ENCODE measurements around the gene FOXD4.
"Not testable (repeated sequence)": the region's sequence is repeated elsewhere in the genome, so short reads cannot be mapped to it uniquely, and the experiment has no call there.

DNA sequence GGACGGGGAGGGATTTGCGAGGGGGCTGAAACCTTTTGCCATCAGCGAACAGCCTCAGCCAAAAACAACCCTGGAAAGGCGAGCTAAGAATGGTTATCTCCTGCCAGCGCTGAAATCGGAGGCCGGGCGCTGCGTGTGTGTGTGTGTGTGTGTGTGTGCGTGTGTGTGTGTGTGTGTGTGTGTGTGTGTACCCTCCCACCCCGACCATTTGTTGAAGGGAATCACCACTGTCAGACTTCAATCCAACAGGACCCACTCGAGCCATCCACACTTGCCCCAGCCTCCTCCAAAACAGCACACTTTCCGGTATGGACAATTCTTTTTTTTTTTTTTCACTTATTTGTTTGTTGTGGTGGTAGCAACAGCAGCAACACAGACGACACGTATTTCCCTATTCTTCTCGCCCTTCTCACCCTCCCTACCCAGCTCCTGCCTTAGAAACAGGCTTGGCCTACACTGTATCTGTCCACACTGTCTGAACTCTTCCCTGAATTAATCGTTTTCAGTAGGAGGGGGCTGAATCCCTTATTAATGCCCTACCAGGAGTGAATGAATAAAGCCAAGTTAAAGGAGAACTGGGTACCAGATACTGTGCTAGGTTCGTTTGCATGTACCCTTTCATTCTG lies 44.2 kb downstream of the FOXD4 start:
- TF ChIP-seq, protein P1, sequence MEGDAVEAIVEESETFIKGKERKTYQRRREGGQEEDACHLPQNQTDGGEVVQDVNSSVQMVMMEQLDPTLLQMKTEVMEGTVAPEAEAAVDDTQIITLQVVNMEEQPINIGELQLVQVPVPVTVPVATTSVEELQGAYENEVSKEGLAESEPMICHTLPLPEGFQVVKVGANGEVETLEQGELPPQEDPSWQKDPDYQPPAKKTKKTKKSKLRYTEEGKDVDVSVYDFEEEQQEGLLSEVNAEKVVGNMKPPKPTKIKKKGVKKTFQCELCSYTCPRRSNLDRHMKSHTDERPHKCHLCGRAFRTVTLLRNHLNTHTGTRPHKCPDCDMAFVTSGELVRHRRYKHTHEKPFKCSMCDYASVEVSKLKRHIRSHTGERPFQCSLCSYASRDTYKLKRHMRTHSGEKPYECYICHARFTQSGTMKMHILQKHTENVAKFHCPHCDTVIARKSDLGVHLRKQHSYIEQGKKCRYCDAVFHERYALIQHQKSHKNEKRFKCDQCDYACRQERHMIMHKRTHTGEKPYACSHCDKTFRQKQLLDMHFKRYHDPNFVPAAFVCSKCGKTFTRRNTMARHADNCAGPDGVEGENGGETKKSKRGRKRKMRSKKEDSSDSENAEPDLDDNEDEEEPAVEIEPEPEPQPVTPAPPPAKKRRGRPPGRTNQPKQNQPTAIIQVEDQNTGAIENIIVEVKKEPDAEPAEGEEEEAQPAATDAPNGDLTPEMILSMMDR (conservative IDR thresholded peaks at IDR 0.05): not testable (repeated sequence)
- not testable (repeated sequence) for TF ChIP-seq EZH2 (IDR thresholded peaks at IDR 0.05; ENCODE audit: low read depth)
